Osteocyte (in vitro differentiated cells): ENCODE data around the gene ITPR2. TPM values are rescaled to one million over a fixed set of nuclear protein-coding genes. Genes with fewer than 3 reads are reported as not detected.

Source experiments
- DNase-seq: peaks from one replicate; pipeline ENCODE4 v3.0.0; 2021; ENCODE audit warnings: mixed read lengths; ENCODE audit not compliant: unreplicated experiment; ENCODE audit errors: extremely low spot score
- H3K27ac Mint-ChIP-seq: one replicate; pipeline ENCODE4 v1.8.0; 2021; ENCODE audit warnings: mild to moderate bottlenecking, mixed read lengths; ENCODE audit not compliant: unreplicated experiment
- H3K27me3 Mint-ChIP-seq: one replicate; pipeline ENCODE4 v1.8.0; 2021; ENCODE audit warnings: mixed read lengths; ENCODE audit not compliant: unreplicated experiment
- H3K36me3 Mint-ChIP-seq: one replicate; pipeline ENCODE4 v1.8.0; 2021; ENCODE audit warnings: mixed read lengths; ENCODE audit not compliant: unreplicated experiment
- H3K4me1 Mint-ChIP-seq: one replicate; pipeline ENCODE4 v1.8.0; 2021; ENCODE audit warnings: mixed read lengths; ENCODE audit not compliant: unreplicated experiment
- H3K4me3 Mint-ChIP-seq: one replicate; pipeline ENCODE4 v1.8.0; 2021; ENCODE audit warnings: mild to moderate bottlenecking, moderate library complexity, mixed read lengths; ENCODE audit not compliant: unreplicated experiment
- H3K9me3 Mint-ChIP-seq: one replicate; pipeline ENCODE4 v1.8.0; 2021; ENCODE audit warnings: mixed read lengths; ENCODE audit not compliant: unreplicated experiment
- CTCF ChIP-seq: fragments of 200-600 bp; sonication (generic); IDR thresholded peaks from 2 replicates; pipeline ENCODE4 v1.5.0; 2021; ENCODE audit warnings: antibody characterized with exemption, mild to moderate bottlenecking, moderate library complexity
- total RNA-seq: library from RNA; stranded (reverse); gene quantifications from 2 replicates; pipeline ENCODE4 v1.2.1, GENCODE V29; 2021

ITPR2 gene
- total RNA-seq, 1 donor from 2014 or later = 22.1 TPM

- Mint-ChIP-seq H3K27ac (no peak overlapping the region), H3K27me3 (no peaks in the 10 kb centered on the region), H3K36me3 (peaks cover 5% of the 10 kb centered on the region), H3K9me3 (no peaks in the 10 kb centered on the region), H3K4me3 (no peak overlapping the region), H3K4me1 (no peaks in the 10 kb centered on the region)
- DNase-seq = no peak
- TF ChIP-seq CTCF = no peak
These were observed 366.3 kb downstream of the ITPR2 start for GRCh38 chr12:26466726-26467125.

- H3K4me1 Mint-ChIP-seq = no peaks in the 10 kb centered on the region
- H3K27me3 Mint-ChIP-seq = no peaks in the 10 kb centered on the region
- no peak overlapping the region for H3K27ac Mint-ChIP-seq
- no peaks in the 10 kb centered on the region for H3K9me3 Mint-ChIP-seq
- H3K36me3 Mint-ChIP-seq = peaks cover 5% of the 10 kb centered on the region
- no peak overlapping the region for H3K4me3 Mint-ChIP-seq
- DNase-seq = no peak
- TF ChIP-seq CTCF = no peak
These were observed 367.4 kb downstream of the ITPR2 start for GRCh38 chr12:26465419-26466097.

- no peak overlapping the region for H3K4me3 Mint-ChIP-seq
- TF ChIP-seq CTCF = no peak
- H3K9me3 Mint-ChIP-seq = no peaks in the 10 kb centered on the region
- H3K4me1 Mint-ChIP-seq = no peaks in the 10 kb centered on the region
- no peak overlapping the region for H3K27ac Mint-ChIP-seq
- DNase-seq = no peak
- peaks cover 9% of the 10 kb centered on the region for H3K36me3 Mint-ChIP-seq
- H3K27me3 Mint-ChIP-seq = no peaks in the 10 kb centered on the region
These were observed 371.2 kb downstream of the ITPR2 start for GRCh38 chr12:26461776-26462175.

GRCh38 chr12:26460361-26460760, 372.6 kb downstream of the ITPR2 start:
- no peak for TF ChIP-seq CTCF
- H3K27ac Mint-ChIP-seq = no peak overlapping the region
- no peak overlapping the region for H3K4me3 Mint-ChIP-seq
- H3K27me3 Mint-ChIP-seq = no peaks in the 10 kb centered on the region
- DNase-seq = no peak
- H3K4me1 Mint-ChIP-seq = no peaks in the 10 kb centered on the region
- H3K36me3 Mint-ChIP-seq = peaks cover 9% of the 10 kb centered on the region
- H3K9me3 Mint-ChIP-seq = no peaks in the 10 kb centered on the region

GRCh38 chr12:26455936-26456574, 376.9 kb downstream of the ITPR2 start:
- Mint-ChIP-seq H3K27me3 (no peaks in the 10 kb centered on the region), H3K36me3 (peaks cover 9% of the 10 kb centered on the region), H3K4me1 (no peaks in the 10 kb centered on the region), H3K27ac (no peak overlapping the region), H3K4me3 (no peak overlapping the region), H3K9me3 (no peaks in the 10 kb centered on the region)
- TF ChIP-seq CTCF = no peak
- DNase-seq = no peak
